ENCODE data around the gene CXCL8. TPM values are rescaled to one million over a fixed set of nuclear protein-coding genes. Genes with fewer than 3 reads are reported as not detected.

CXCL8 gene
- total RNA-seq, 1 experiment from 2014 or later = 0.82 TPM

DNA sequence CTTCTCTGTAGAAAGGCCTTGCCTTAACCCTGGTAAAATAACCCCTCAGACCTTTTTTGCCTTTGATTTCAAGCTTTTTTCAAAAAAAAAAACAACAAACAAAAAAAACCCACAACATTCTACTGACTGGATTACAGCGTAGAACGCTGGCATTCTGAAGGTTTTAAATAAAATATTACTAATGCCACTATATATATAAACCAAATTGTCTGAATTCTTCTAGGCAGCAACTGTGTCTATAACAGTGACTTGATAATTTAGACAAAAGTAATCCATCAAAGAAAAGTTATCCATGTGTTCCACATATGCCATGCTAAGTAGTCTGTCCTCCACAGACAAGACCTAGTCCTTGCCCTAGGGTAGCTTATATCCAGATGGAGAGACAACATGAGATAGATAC lies 33.6 kb upstream of the CXCL8 start:
- ChIA-PET CTCF (no interaction called here), POLR2A (no interaction called here)
- H3K27ac ChIP-seq (ENCODE audit: low read length) = peak overlapping the region; percentile 97
- ATAC-seq (no peak), DNase-seq (ENCODE audit: low read depth, low spot score) (no peak)
- TF ChIP-seq SIN3A (IDR thresholded peaks at IDR 0.05; ENCODE audit: borderline replicate concordance, insufficient read depth, low read depth, low read length) = no peak
- no peak for TF ChIP-seq TCF7L2 (IDR thresholded peaks at IDR 0.05; ENCODE audit: low read depth, low read length)
- TF ChIP-seq, protein P1, sequence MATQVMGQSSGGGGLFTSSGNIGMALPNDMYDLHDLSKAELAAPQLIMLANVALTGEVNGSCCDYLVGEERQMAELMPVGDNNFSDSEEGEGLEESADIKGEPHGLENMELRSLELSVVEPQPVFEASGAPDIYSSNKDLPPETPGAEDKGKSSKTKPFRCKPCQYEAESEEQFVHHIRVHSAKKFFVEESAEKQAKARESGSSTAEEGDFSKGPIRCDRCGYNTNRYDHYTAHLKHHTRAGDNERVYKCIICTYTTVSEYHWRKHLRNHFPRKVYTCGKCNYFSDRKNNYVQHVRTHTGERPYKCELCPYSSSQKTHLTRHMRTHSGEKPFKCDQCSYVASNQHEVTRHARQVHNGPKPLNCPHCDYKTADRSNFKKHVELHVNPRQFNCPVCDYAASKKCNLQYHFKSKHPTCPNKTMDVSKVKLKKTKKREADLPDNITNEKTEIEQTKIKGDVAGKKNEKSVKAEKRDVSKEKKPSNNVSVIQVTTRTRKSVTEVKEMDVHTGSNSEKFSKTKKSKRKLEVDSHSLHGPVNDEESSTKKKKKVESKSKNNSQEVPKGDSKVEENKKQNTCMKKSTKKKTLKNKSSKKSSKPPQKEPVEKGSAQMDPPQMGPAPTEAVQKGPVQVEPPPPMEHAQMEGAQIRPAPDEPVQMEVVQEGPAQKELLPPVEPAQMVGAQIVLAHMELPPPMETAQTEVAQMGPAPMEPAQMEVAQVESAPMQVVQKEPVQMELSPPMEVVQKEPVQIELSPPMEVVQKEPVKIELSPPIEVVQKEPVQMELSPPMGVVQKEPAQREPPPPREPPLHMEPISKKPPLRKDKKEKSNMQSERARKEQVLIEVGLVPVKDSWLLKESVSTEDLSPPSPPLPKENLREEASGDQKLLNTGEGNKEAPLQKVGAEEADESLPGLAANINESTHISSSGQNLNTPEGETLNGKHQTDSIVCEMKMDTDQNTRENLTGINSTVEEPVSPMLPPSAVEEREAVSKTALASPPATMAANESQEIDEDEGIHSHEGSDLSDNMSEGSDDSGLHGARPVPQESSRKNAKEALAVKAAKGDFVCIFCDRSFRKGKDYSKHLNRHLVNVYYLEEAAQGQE (IDR thresholded peaks at IDR 0.05; ENCODE audit: insufficient read depth in 1 of 2, low read depth in 2 of 2, low read length in 1 of 2) = no peak
- TF ChIP-seq, protein P2, sequence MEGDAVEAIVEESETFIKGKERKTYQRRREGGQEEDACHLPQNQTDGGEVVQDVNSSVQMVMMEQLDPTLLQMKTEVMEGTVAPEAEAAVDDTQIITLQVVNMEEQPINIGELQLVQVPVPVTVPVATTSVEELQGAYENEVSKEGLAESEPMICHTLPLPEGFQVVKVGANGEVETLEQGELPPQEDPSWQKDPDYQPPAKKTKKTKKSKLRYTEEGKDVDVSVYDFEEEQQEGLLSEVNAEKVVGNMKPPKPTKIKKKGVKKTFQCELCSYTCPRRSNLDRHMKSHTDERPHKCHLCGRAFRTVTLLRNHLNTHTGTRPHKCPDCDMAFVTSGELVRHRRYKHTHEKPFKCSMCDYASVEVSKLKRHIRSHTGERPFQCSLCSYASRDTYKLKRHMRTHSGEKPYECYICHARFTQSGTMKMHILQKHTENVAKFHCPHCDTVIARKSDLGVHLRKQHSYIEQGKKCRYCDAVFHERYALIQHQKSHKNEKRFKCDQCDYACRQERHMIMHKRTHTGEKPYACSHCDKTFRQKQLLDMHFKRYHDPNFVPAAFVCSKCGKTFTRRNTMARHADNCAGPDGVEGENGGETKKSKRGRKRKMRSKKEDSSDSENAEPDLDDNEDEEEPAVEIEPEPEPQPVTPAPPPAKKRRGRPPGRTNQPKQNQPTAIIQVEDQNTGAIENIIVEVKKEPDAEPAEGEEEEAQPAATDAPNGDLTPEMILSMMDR (IDR thresholded peaks at IDR 0.05) = no peak
- TF ChIP-seq POLR2AphosphoS5 (IDR thresholded peaks at IDR 0.05; ENCODE audit: low read depth, low read length) = no peak
- BruUV-seq (replicated peaks) = no TSS peak
- no peaks in the 10 kb centered on the region for H3K27me3 ChIP-seq (ENCODE audit: control insufficient read depth, insufficient read depth, low read length)
- intact Hi-C loops (cut with micrococcal nuclease; ENCODE audit: unreplicated experiment) = no loop called here
- in situ Hi-C loops (cut with HindIII; ENCODE audit: low pct_unique_long_range_greater_than_20kb, low sequenced_read_pairs) = no loop called here
- no peaks in the 10 kb centered on the region for H3K36me3 ChIP-seq (ENCODE audit: control insufficient read depth, insufficient read depth, low read length)
- no peak overlapping the region for H3K4me3 ChIP-seq (ENCODE audit: low read depth in 2 of 2, low read length in 2 of 2)
- H3K4me1 ChIP-seq (ENCODE audit: control insufficient read depth, insufficient read depth, low read length) = peaks cover 21% of the 10 kb centered on the region
- H3K9me3 ChIP-seq (ENCODE audit: control insufficient read depth, insufficient read depth, low read depth, low read length) = peaks cover 4% of the 10 kb centered on the region; the same call in 1 of the 2 replicates

DNA sequence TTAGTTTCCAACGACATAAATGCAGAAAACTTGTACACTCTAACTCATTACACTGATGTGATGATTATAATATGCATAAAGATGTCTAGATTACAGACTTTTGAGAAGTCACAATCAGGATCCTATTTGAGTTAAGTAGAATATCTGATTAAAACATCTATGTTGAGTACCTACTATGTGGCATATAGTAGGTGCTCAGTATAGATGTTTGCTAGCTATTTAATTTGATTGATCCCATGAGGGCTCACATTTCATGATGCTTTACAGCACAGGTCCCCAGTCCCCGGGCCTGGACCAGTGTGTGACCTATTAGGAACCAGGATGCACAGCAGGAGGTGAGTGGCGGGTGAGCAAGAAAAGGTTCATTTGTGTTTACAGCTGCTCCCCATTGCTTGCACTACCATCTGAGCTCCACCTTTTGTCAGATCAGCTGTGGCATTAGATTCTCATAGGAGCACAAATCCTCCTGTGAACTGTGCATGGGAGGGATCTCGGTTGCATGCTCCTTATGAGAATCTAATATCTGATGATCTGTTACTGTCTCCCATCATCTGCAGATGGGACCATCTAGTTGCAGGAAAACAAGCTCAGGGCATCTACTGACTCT lies 33.0 kb upstream of the CXCL8 start:
- POLR2A ChIA-PET = no interaction called here
- Histone ChIP-seq H3K4me1 (ENCODE audit: control insufficient read depth, insufficient read depth, low read length) (peaks cover 21% of the 10 kb centered on the region), H3K4me3 (ENCODE audit: low read depth in 2 of 2, low read length in 2 of 2) (no peak overlapping the region), H3K36me3 (ENCODE audit: control insufficient read depth, insufficient read depth, low read length) (no peaks in the 10 kb centered on the region), H3K27ac (ENCODE audit: low read length) (peak overlapping the region; percentile 97), H3K27me3 (ENCODE audit: control insufficient read depth, insufficient read depth, low read length) (no peaks in the 10 kb centered on the region), H3K9me3 (ENCODE audit: control insufficient read depth, insufficient read depth, low read depth, low read length) (peaks cover 4% of the 10 kb centered on the region; the same call in 1 of the 2 replicates)
- intact Hi-C loops (cut with micrococcal nuclease; ENCODE audit: unreplicated experiment) (no loop called here), in situ Hi-C loops (cut with HindIII; ENCODE audit: low pct_unique_long_range_greater_than_20kb, low sequenced_read_pairs) (no loop called here)
- peak; percentile 82 for ATAC-seq
- CTCF ChIA-PET = no interaction called here
- no peak for DNase-seq (ENCODE audit: low read depth, low spot score)
- peak; percentile 29; the same call in 1 of the 2 replicates for TF ChIP-seq TCF7L2 (IDR thresholded peaks at IDR 0.05; ENCODE audit: low read depth, low read length)
- TF ChIP-seq POLR2AphosphoS5 (IDR thresholded peaks at IDR 0.05; ENCODE audit: low read depth, low read length) = no peak
- TF ChIP-seq, protein P1 (IDR thresholded peaks at IDR 0.05; ENCODE audit: insufficient read depth in 1 of 2, low read depth in 2 of 2, low read length in 1 of 2) = peak in 1 of 2 experiments; percentile 0; a peak in 1 of 4 replicates
- no peak for TF ChIP-seq SIN3A (IDR thresholded peaks at IDR 0.05; ENCODE audit: borderline replicate concordance, insufficient read depth, low read depth, low read length)
- no TSS peak for BruUV-seq (replicated peaks)

All from Panc1 (cell line).